ENCODE measurements around the gene FHIT. TPM values are rescaled to one million over a fixed set of nuclear protein-coding genes. Genes with fewer than 3 reads are reported as not detected.

FHIT gene
- total RNA-seq, 4 donors from 2014 or later = 5.0 to 15.3 (median 8.3) TPM

GRCh38 chr3:59749291-59749690, 1502.0 kb downstream of the FHIT start:
- TF ChIP-seq POLR2A (IDR thresholded peaks at IDR 0.05) = no peak
- TF ChIP-seq CTCF (IDR thresholded peaks at IDR 0.05) = no peak
- WGBS, 2 donors = 68 to 82% methylated on average over 6 of the region's 6 CpGs

GRCh38 chr3:59746585-59746984, 1504.7 kb downstream of the FHIT start:
- TF ChIP-seq POLR2A (IDR thresholded peaks at IDR 0.05) (no peak), CTCF (IDR thresholded peaks at IDR 0.05) (no peak)
- WGBS, 2 donors = 73 to 91% methylated on average over 3 of the region's 3 CpGs
- intact Hi-C loops (cut with DNase I; ENCODE audit: low total_unique reads) = no loop called here
- H3K4me3 ChIP-seq (ENCODE audit: low read depth, poor library complexity, severe bottlenecking) = no peak overlapping the region
- no peak for DNase-seq (ENCODE audit: low spot score in 2 of 2)

More at GRCh38 chr3:59749291-59749690, 1502.0 kb downstream of the FHIT start:
- intact Hi-C loops (cut with DNase I; ENCODE audit: low total_unique reads) = no loop called here
- no peak overlapping the region for H3K4me3 ChIP-seq (ENCODE audit: low read depth, poor library complexity, severe bottlenecking)
- no peak for DNase-seq (ENCODE audit: low spot score in 2 of 2)

- TF ChIP-seq CTCF (IDR thresholded peaks at IDR 0.05) = no peak
- TF ChIP-seq POLR2A (IDR thresholded peaks at IDR 0.05) = no peak
- 81 to 88% methylated on average over 3 of the region's 3 CpGs for WGBS, 2 donors
- intact Hi-C loops (cut with DNase I; ENCODE audit: low total_unique reads) = no loop called here
- DNase-seq (ENCODE audit: low spot score in 2 of 2) = no peak
- no peak overlapping the region for H3K4me3 ChIP-seq (ENCODE audit: low read depth, poor library complexity, severe bottlenecking)
Observed at GRCh38 chr3:59737241-59737640, 1514.0 kb downstream of the FHIT start.

GRCh38 chr3:59734061-59734460, 1517.2 kb downstream of the FHIT start:
- no peak overlapping the region for H3K4me3 ChIP-seq (ENCODE audit: low read depth, poor library complexity, severe bottlenecking)
- DNase-seq (ENCODE audit: low spot score in 2 of 2) = no peak
- TF ChIP-seq CTCF (IDR thresholded peaks at IDR 0.05) = no peak
- no peak for TF ChIP-seq POLR2A (IDR thresholded peaks at IDR 0.05)
- intact Hi-C loops (cut with DNase I; ENCODE audit: low total_unique reads) = no loop called here
- WGBS, 2 donors = 78 to 79% methylated on average over 4 of the region's 4 CpGs

- no peak for DNase-seq (ENCODE audit: low spot score in 2 of 2)
- intact Hi-C loops (cut with DNase I; ENCODE audit: low total_unique reads) = no loop called here
- H3K4me3 ChIP-seq (ENCODE audit: low read depth, poor library complexity, severe bottlenecking) = no peak overlapping the region
- no peak for TF ChIP-seq CTCF (IDR thresholded peaks at IDR 0.05)
- TF ChIP-seq POLR2A (IDR thresholded peaks at IDR 0.05) = no peak
- WGBS, 2 donors = 76 to 84% methylated on average over 6 of the region's 6 CpGs
Observed at GRCh38 chr3:59733041-59733809, 1518.0 kb downstream of the FHIT start.

- TF ChIP-seq POLR2A (IDR thresholded peaks at IDR 0.05) = no peak
- TF ChIP-seq CTCF (IDR thresholded peaks at IDR 0.05) = no peak
- intact Hi-C loops (cut with DNase I; ENCODE audit: low total_unique reads) = no loop called here
- DNase-seq (ENCODE audit: low spot score in 2 of 2) = no peak
- WGBS, 2 donors = 87 to 90% methylated on average over 5 of the region's 5 CpGs
- H3K4me3 ChIP-seq (ENCODE audit: low read depth, poor library complexity, severe bottlenecking) = no peak overlapping the region
Observed at GRCh38 chr3:59731943-59732342, 1519.3 kb downstream of the FHIT start.
